A673 (cell line): Measurements from ENCODE around the gene ATP5F1B. TPM values are rescaled to one million over a fixed set of nuclear protein-coding genes. Genes with fewer than 3 reads are reported as not detected.

Experiments
- BruUV-seq: library from RNA; stranded (reverse); fragments of 400-500 nt; replicated peaks from 2 replicates; lab custom pipeline; 2021; lab: Mats Ljungman, UMichigan
- CTCF ChIA-PET: fragments of 300-600 bp; sonication (Branson Sonifier 250); formaldehyde crosslinking; loops from one replicate; lab custom pipeline; 2022; ENCODE audit warnings: antibody characterized with exemption; lab: Charles Lee
- POLR2A ChIA-PET: fragments of 300-600 bp; sonication (Branson Sonifier 250); formaldehyde crosslinking; loops from one replicate; lab custom pipeline; 2022; ENCODE audit warnings: antibody characterized with exemption; ENCODE audit not compliant: low non-redundant PET; lab: Charles Lee
- DNase-seq: peaks from one replicate; pipeline ENCODE4 v3.0.0-alpha.2; 2015; ENCODE audit warnings: low spot score
- H3K27ac ChIP-seq: fragments of 200-600 bp; sonication (generic); 2 replicates; pipeline ENCODE4 v1.5.1; 2016; ENCODE audit warnings: mixed run types, low read depth, mild to moderate bottlenecking, mixed read lengths, antibody characterized with exemption, low read length; ENCODE audit not compliant: poor library complexity, severe bottlenecking
- H3K27me3 ChIP-seq: fragments of 200-600 bp; sonication (generic); replicated peaks from 2 replicates; pipeline ENCODE4 v1.6.1; 2017; ENCODE audit warnings: mixed run types, low read depth, mild to moderate bottlenecking, mixed read lengths, antibody characterized with exemption, low read length; ENCODE audit not compliant: insufficient read depth, poor library complexity
- H3K36me3 ChIP-seq: fragments of 200-600 bp; sonication (generic); 2 replicates; pipeline ENCODE4 v1.6.1; 2016; ENCODE audit warnings: mixed run types, mild to moderate bottlenecking, mixed read lengths, antibody characterized with exemption, low read length; ENCODE audit not compliant: insufficient read depth, poor library complexity, severe bottlenecking
- H3K4me1 ChIP-seq: fragments of 200-600 bp; sonication (generic); 2 replicates; pipeline ENCODE4 v1.6.1; 2017; ENCODE audit warnings: mixed run types, mild to moderate bottlenecking, mixed read lengths, antibody characterized with exemption, low read length; ENCODE audit not compliant: insufficient read depth, poor library complexity, severe bottlenecking
- H3K4me3 ChIP-seq: fragments of 200-600 bp; sonication (generic); 2 replicates; pipeline ENCODE4 v1.5.1; 2016; ENCODE audit warnings: low read depth, mixed run types, mild to moderate bottlenecking, mixed read lengths, low read length; ENCODE audit not compliant: poor library complexity, severe bottlenecking
- H3K9me3 ChIP-seq: fragments of 200-600 bp; sonication (generic); 2 replicates; pipeline ENCODE4 v1.6.1; 2016; ENCODE audit warnings: mixed run types, low read depth, mild to moderate bottlenecking, mixed read lengths, antibody characterized with exemption, low read length; ENCODE audit not compliant: poor library complexity, severe bottlenecking
- CTCF ChIP-seq: fragments of 300-800, 200-600 bp; sonication (generic); conservative IDR thresholded peaks from 2 replicates; pipeline ENCODE4 v1.5.1; 2017; ENCODE audit warnings: low read depth, mild to moderate bottlenecking, antibody characterized with exemption, low read length, moderate library complexity, mixed read lengths
- EZH2 ChIP-seq: fragments of 200-600 bp; sonication (generic); IDR thresholded peaks from 2 replicates; pipeline ENCODE4 v1.6.1; 2017; ENCODE audit warnings: borderline replicate concordance, low read depth, mild to moderate bottlenecking, mixed read lengths, antibody characterized with exemption, low read length; ENCODE audit not compliant: poor library complexity, severe bottlenecking
- intact Hi-C: fragments of 100-400 bp; cut with micrococcal nuclease; formaldehyde crosslinking; loops from one replicate; pipeline ENCODE4 v1.10.0; 2022; ENCODE audit not compliant: unreplicated experiment
- total RNA-seq: library from RNA; stranded (reverse); gene quantifications from 2 replicates; pipeline ENCODE4 v1.2.3, GENCODE V29; 2021

ATP5F1B gene
- total RNA-seq, 1 experiment from 2014 or later, result 1,089 TPM

DNA sequence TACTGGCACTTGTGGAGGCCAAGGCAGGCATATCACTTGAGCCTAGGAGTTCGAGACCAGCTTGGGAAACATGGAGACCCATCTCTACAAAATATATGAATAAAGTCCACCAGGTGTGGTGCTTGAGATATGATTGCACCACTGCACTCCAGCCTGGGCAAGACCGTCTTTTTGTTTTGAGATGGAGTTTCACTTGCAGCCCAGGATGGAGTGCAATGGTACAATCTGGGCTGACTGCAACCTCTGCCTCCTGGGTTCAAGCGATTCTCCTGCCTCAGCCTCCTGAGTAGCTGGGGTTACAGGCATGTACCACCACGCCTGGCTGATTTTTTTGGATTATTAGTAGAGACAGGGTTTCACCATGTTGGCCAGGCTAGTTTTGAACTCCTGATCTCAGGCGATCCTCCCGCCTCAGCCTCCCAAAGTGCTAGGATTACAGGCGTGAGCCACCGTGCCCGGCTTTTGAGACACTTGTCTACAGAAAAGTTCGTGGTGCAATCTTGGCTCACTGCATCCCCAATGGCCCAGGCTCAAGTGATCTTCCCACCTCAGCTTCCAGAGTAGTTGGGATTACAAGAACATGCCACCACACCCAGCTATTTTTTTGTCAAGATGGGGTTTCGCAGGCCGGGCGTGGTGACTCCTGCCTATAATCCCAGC lies 16.3 kb upstream of the ATP5F1B start:
- H3K4me3 ChIP-seq, result no peak overlapping the region
- H3K27ac ChIP-seq, result no peak overlapping the region
- peaks cover 44% of the 10 kb centered on the region for H3K36me3 ChIP-seq
- TF ChIP-seq CTCF, result no peak
- TF ChIP-seq EZH2, result no peak
- no peak for DNase-seq
- no peaks in the 10 kb centered on the region for H3K27me3 ChIP-seq
- no TSS peak for BruUV-seq
- H3K4me1 ChIP-seq, result no peaks in the 10 kb centered on the region
- POLR2A ChIA-PET, result no interaction called here
- CTCF ChIA-PET, result no interaction called here
- no peaks in the 10 kb centered on the region for H3K9me3 ChIP-seq
- intact Hi-C loops, result no loop called here

GRCh38 chr12:56661560-56661959 lies 15.8 kb upstream of the ATP5F1B start:
- ChIA-PET POLR2A (no interaction called here), CTCF (no interaction called here)
- intact Hi-C loops, result no loop called here
- H3K4me1 ChIP-seq, result no peaks in the 10 kb centered on the region
- no peak overlapping the region for H3K4me3 ChIP-seq
- H3K27ac ChIP-seq, result no peak overlapping the region
- H3K27me3 ChIP-seq, result no peaks in the 10 kb centered on the region
- no peaks in the 10 kb centered on the region for H3K9me3 ChIP-seq
- no peak for DNase-seq
- H3K36me3 ChIP-seq, result peaks cover 39% of the 10 kb centered on the region
- BruUV-seq, result no TSS peak
- no peak for TF ChIP-seq CTCF
- TF ChIP-seq EZH2, result no peak

- Histone ChIP-seq H3K4me3 (no peak overlapping the region), H3K27ac (no peak overlapping the region), H3K9me3 (peaks cover 4% of the 10 kb centered on the region), H3K27me3 (no peaks in the 10 kb centered on the region), H3K36me3 (peaks cover 13% of the 10 kb centered on the region), H3K4me1 (no peaks in the 10 kb centered on the region)
- TF ChIP-seq CTCF, result no peak
- TF ChIP-seq EZH2, result no peak
- no peak for DNase-seq
- ChIA-PET CTCF (no interaction called here), POLR2A (no interaction called here)
- BruUV-seq, result no TSS peak
- intact Hi-C loops, result no loop called here
Measured at GRCh38 chr12:56658921-56659320, 13.1 kb upstream of the ATP5F1B start.
